Cerebellar nuclear complex (tissue), 1 donor: ENCODE results near the gene NCDN.
"Not testable (repeated sequence)": the region's sequence is repeated elsewhere in the genome, so short reads cannot be mapped to it uniquely, and the experiment has no call there.

Experiments used
- DNase-seq, 2 experiments: peaks; one replicate each; lab custom pipeline; 2025; lab: John Stamatoyannopoulos, UW

NCDN gene

GRCh38 chr1:35570589-35571137 is 13.1 kb downstream of the NCDN start:
- no peak for DNase-seq

DNA sequence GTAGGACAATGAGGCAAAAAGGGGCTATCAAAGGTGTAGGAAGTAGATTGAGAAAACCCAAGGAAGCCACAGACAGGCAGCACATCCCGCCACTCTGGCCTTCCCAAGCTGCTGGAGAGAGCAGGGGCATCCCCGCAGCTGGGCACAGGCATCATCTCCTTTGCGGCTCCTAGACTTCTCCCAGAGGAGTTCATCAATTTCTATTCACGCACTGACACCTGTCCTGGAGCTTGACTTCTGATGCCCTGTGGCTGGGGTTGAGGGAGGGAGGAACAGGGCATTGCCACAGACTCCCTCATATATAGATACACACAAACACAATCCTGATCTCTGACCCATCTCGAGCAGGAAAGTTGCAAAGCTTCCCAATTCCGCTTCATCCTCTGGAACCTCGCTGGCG is 13.7 kb downstream of the NCDN start:
- DNase-seq: no peak

GRCh38 chr1:35572296-35572695 is 14.7 kb downstream of the NCDN start:
- no peak for DNase-seq

DNA sequence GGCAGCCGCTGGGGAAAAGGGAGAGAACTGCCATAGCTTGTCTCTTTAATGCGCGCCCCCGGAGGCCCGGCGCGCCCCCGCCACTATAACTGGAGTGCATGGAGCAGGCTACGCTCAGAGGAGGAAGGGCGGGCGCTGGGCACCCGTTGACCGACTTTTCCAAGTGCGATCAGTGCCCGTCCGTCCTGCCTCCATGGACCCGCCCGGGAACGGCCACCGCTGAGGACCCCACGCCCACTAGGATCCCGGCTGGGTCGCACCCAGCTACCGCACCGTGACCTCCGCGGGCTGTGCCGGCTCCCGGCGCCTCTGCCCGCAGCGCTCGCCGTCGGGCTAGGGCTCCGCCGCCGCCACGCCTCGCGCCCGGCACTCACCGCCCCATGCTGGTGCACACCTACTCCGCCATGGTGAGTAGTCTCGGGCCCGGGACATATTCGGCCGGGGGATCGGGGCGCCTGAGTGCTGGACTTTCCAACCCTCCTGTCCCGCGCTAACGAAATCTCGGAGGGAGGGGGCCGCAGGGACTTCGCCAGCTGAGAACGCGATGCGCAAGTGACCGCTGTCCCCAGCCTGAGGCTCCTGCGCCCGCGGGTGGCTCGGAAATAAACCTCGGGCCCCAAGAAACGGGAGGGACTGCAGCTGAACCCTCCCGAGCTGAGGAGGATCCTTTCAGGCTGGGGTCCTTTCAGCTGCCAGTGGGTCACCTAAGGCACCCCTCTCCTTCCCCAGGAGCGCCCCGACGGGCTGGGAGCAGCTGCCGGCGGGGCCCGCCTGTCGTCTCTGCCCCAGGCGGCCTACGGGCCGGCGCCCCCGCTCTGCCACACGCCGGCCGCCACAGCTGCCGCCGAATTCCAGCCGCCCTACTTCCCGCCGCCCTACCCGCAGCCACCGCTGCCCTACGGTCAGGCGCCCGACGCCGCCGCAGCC is 15.9 kb downstream of the NCDN start, which contains the start of gene TFAP2E:
TSS of gene TFAP2E (plus strand) at position 117 of the 927 bp plus-strand sequence. CDS start at position 381, 264 bp downstream.
- DNase-seq: no peak

GRCh38 chr1:35574125-35574654 is 16.6 kb downstream of the NCDN start:
- no peak for DNase-seq

DNA sequence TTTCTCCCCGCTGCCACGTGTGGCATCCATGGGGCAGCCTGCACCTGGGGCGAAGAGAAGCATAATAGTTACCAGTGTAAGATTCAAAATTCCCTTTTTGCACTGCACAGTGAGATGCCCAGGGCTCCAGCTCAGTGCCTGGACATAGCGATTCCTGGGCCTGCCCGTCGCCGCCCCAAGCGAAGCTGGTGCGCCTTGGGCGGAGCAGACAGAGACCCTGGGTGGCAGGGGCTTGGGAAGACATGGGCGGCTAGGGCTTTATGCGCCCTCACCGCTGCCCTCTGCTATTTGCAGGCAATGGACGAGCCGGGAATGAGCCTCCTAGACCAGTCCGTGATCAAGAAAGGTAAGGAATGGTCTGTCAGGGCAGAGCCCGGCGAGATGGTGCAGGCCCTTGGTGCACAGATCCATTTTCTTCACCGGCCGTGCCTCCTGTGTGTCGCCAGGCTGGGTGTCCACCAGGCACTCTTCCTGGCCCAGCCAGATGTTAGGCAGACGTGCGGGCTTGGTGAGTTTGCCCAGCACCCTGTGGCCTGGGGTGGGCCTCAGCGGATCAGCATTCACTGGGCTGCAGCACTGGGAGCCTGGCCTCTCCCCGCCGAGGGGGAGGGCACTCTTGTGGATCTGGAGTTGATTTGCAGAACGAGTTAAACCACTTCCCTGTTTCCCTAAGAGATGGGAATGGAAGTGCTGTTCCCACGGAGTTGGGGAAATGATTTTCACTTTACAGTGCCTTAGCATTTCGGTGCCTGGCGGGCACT is 17.2 kb downstream of the NCDN start:
- DNase-seq: no peak

GRCh38 chr1:35575416-35575958 is 17.9 kb downstream of the NCDN start:
- DNase-seq: no peak

DNA sequence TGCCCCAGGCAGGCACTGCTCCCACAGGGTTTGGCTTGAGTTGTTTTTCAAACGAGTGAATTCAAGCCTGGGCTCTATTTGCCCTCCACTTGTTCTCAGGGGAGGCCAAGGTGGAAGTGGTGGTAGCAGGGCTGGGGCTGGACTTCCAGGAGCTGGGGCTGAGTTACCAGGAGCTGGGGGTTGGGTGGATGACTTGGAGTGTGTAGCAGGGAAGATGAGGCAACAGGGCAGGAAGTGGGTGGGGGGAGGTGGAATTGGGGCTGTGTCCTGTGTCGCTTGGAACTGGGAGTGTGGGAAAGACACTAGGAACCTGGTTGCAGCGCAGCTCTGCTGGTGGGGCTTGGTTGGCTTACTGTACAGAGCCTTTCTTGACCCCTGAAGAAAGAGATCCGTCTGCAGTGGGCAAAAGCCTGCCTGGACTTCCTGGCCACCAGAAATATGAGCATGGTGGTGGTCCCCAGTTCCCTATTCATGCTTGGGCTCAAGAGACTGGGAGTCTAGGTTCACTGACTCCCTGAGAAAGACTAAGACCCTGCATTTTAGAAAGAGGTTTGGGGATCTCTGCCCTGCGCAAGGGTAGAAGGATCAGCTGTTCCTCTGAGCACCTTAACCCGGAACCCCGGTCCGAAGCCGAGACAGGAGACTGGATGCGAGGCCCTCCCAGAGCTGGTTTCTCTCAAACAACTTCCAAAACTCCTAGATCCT is 18.6 kb downstream of the NCDN start:
- DNase-seq: no peak

- not testable (repeated sequence) for DNase-seq
Measured at GRCh38 chr1:35576766-35577070, 19.1 kb downstream of the NCDN start.

DNA sequence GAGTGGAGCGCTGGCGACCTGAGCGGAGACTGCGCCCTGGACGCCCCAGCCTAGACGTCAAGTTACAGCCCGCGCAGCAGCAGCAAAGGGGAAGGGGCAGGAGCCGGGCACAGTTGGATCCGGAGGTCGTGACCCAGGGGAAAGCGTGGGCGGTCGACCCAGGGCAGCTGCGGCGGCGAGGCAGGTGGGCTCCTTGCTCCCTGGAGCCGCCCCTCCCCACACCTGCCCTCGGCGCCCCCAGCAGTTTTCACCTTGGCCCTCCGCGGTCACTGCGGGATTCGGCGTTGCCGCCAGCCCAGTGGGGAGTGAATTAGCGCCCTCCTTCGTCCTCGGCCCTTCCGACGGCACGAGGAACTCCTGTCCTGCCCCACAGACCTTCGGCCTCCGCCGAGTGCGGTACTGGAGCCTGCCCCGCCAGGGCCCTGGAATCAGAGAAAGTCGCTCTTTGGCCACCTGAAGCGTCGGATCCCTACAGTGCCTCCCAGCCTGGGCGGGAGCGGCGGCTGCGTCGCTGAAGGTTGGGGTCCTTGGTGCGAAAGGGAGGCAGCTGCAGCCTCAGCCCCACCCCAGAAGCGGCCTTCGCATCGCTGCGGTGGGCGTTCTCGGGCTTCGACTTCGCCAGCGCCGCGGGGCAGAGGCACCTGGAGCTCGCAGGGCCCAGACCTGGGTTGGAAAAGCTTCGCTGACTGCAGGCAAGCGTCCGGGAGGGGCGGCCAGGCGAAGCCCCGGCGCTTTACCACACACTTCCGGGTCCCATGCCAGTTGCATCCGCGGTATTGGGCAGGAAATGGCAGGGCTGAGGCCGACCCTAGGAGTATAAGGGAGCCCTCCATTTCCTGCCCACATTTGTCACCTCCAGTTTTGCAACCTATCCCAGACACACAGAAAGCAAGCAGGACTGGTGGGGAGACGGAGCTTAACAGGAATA is 19.7 kb downstream of the NCDN start:
- DNase-seq: no peak

GRCh38 chr1:35580949-35581388 is 23.4 kb downstream of the NCDN start:
- no peak for DNase-seq

GRCh38 chr1:35581621-35582020 is 24.0 kb downstream of the NCDN start:
- DNase-seq: not testable (repeated sequence)

DNA sequence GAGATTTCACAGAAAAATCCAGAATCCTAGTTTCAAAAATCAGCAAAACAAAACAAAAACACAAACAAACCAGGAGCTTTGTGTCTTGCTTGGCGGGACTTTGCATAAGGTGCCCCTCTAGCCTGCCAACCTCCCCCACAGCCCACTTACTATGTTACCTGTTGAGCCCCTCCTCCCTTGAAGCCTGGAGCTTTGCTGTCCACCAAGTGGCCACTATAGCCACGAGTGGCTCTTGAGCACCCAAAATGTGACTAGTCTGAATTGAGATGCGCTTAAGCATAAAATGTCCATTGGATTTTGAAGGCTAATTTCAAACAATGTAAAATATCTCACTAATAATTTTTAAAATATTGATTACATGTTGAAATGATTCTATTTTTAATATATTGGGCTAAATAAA is 27.7 kb downstream of the NCDN start:
- no peak for DNase-seq

DNA sequence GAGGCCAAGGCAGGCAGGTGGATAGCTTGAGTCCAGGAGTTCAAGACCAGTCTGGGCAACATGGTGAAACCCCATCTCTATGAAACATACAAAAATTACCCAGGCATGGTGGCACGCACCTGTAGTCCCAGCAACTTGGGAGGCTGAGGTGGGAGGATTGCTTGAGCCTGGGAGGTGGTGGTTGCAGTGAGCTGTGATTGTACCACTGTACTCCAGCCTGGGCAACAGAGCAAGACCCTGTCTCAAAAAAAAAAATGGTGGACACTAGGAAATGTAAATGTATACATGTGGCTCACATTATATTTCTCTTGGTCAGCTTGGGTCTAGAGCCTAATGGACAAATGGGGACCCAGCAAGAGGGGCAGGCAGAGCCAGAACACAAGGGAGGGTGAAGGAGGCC is 28.2 kb downstream of the NCDN start:
- DNase-seq: not testable (repeated sequence)

GRCh38 chr1:35586808-35587207 is 29.2 kb downstream of the NCDN start:
- DNase-seq: no peak

- DNase-seq: no peak
Measured at GRCh38 chr1:35587736-35588135, 30.1 kb downstream of the NCDN start.

GRCh38 chr1:35588197-35588910 is 30.8 kb downstream of the NCDN start:
- no peak for DNase-seq

DNA sequence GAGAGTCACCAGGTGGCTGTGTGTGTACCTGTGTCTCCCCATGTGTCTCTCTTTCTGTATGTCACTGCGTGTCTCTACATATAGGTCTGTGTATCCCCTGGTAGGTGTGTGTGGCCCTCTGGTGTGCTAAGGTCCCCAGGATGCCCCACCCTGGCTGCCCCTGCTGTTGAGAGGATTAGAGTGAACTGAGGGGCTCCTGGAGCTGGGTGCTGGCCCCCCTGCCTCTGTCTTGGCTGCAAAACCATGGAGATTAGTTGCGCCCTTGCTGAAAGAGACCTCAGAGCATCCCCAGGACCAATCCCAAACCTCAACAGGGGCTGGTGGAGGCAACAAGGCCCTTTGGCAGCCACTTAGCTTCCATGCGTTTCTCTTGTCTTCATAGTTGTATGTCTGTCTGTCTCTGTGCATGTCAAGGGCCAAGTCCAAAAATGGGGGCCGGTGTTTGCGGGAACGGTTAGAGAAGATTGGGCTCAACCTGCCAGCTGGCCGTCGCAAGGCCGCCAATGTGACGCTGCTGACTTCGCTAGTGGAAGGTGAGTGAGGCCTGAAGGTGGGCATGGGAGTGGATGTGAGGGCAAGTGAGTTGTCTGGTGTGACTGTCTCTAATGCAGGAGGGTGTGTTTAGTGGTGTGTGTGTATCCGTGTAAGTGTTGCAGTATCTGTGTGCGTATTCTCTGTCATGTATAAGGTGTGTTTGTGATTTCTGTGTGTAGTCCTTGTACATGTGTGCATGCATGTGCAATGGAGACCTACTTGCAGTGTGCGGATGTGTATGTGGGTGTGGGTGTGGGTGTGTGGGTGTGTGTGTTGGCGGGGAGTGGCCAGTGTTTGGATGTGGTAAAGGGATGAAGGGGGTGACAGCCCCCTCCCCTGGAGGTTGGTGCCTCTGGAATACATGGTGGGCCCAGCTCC is 32.2 kb downstream of the NCDN start:
- no peak for DNase-seq
